GM19324 (cell line): ENCODE measurements around the gene TEX52.

Source experiments
- ATAC-seq: cut with Tn5 transposase; IDR thresholded peaks from one replicate; pipeline ENCODE4 v1.9.1; 2021; ENCODE audit warnings: mild to moderate bottlenecking, moderate library complexity; ENCODE audit not compliant: unreplicated experiment, low FRiP score

TEX52 gene

GRCh38 chr12:2801044-2801783 lies 55.6 kb downstream of the TEX52 start:
- no peak for ATAC-seq

DNA sequence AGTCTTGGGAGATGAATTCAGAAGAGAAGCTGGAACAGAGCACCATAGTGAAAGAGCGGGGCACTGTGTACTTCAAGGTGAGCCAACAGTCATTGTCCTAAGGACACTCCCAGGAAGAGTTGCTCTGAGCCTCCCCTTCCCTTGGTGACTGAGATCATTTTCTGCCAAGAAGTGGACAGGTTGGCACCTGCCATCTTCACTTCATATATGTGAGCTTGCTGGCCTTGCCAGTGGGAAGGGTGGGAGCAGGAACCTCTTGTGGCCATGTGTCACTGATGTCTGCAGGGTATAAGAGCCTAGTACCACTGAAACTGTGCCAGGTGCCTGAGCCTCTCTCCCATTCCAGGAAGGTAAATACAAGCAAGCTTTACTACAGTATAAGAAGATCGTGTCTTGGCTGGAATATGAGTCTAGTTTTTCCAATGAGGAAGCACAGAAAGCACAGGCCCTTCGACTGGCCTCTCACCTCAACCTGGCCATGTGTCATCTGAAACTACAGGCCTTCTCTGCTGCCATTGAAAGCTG lies 56.7 kb downstream of the TEX52 start:
- ATAC-seq = no peak
